ENCODE results near the gene CAPN1. TPM values are rescaled to one million over a fixed set of nuclear protein-coding genes. Genes with fewer than 3 reads are reported as not detected.
A peak's percentile ranks its signal among the peaks of the same experiment; 100 is the strongest.

Gene CAPN1
- total RNA-seq, 2 experiments from 2014 or later: 80.3 to 83.2 TPM

DNA sequence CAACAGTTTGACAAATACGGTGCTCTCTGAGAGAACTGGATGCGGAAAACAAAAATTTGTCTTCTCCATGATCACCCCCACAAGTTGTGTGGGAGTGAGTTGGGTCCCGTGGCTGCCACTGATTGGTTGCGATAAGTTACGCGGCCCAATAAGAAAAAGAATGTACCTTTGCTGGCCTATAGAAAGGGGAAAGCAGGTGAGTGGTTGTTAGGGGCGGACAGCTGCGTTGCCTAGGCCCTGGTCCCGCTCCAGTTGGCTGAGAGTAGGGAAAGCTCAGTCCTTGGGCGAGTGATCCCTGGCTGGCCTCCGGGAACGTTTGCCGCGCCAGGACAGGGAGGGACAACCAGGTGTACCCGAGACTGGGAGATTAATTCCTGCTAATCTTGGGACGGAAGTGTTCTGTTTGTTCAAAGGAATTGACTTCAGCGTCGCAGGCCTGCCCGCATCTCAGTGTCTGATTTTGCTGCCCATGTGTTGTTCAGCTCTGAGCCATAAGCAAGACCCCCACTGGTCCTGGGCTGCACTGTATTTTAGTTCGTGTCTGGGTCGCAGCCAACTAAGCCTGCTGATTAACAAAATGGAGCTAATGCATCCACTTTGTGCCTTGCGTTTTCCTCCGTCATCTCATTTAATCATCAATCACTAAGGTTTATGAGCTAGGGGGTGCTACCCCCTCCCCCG is 46.6 kb upstream of the CAPN1 start:
- DNase-seq (peak in 13 of 14 experiments; percentile 70 to 96 (median 75)), ATAC-seq (ENCODE audit: poor library complexity) (peak; percentile 88)
- peak overlapping the region; percentile 83 for H3K4me3 ChIP-seq (ENCODE audit: low read length)
- Mint-ChIP-seq H3K4me3 (peak overlapping the region; percentile 99), H3K4me1 (ENCODE audit: low read depth) (peaks cover 45% of the 10 kb centered on the region), H3K9me3 (no peaks in the 10 kb centered on the region), H3K27me3 (no peaks in the 10 kb centered on the region), H3K27ac (peak overlapping the region; percentile 100), H3K36me3 (ENCODE audit: low read depth) (peaks cover 51% of the 10 kb centered on the region)
- ChIA-PET CTCF (interaction anchor here (1.4 to 2.3 kb wide), 5 partner anchors 18 to 121 kb away, joined by 3 to 11 read pairs (median 5); partner anchors contain the start of genes ARL2, TM7SF2 and ZNHIT2), POLR2A (interaction anchor here (0.6 to 4.4 kb wide), 43 partner anchors 10 to 1154 kb away, joined by 3 to 136 read pairs (median 6); partner anchors contain the start of genes ARL2, CAPN1, CDC42EP2 and CDCA5)
- no peaks in the 10 kb centered on the region for H3K9me3 ChIP-seq (ENCODE audit: control insufficient read depth in 1 of 2, insufficient read depth in 1 of 2, low read length in 2 of 2)
- TF ChIP-seq, protein P1, sequence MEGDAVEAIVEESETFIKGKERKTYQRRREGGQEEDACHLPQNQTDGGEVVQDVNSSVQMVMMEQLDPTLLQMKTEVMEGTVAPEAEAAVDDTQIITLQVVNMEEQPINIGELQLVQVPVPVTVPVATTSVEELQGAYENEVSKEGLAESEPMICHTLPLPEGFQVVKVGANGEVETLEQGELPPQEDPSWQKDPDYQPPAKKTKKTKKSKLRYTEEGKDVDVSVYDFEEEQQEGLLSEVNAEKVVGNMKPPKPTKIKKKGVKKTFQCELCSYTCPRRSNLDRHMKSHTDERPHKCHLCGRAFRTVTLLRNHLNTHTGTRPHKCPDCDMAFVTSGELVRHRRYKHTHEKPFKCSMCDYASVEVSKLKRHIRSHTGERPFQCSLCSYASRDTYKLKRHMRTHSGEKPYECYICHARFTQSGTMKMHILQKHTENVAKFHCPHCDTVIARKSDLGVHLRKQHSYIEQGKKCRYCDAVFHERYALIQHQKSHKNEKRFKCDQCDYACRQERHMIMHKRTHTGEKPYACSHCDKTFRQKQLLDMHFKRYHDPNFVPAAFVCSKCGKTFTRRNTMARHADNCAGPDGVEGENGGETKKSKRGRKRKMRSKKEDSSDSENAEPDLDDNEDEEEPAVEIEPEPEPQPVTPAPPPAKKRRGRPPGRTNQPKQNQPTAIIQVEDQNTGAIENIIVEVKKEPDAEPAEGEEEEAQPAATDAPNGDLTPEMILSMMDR (IDR thresholded peaks at IDR 0.05): no peak
- intact Hi-C loops (cut with DNase I, micrococcal nuclease): loop anchor here (1.0 to 5.0 kb wide), 4 partner anchors 18 to 218 kb away; partner anchors contain the start of genes ATG2A (in 1 of the 2), CAPN1 (in 1 of the 2), VPS51 (in 1 of the 2) and ZNHIT2 (in 1 of the 2)
- no peaks in the 10 kb centered on the region for H3K27me3 ChIP-seq (ENCODE audit: control insufficient read depth in 1 of 2, insufficient read depth in 2 of 2, low read length in 2 of 2)
- H3K36me3 ChIP-seq (ENCODE audit: insufficient read depth, low read length): peaks cover 31% of the 10 kb centered on the region
- peak overlapping the region; percentile 96 to 99 for H3K27ac ChIP-seq (ENCODE audit: low read depth in 1 of 2, low read length in 2 of 2)
- peaks cover 47% of the 10 kb centered on the region for H3K4me1 ChIP-seq (ENCODE audit: insufficient read depth, low read length)

DNA sequence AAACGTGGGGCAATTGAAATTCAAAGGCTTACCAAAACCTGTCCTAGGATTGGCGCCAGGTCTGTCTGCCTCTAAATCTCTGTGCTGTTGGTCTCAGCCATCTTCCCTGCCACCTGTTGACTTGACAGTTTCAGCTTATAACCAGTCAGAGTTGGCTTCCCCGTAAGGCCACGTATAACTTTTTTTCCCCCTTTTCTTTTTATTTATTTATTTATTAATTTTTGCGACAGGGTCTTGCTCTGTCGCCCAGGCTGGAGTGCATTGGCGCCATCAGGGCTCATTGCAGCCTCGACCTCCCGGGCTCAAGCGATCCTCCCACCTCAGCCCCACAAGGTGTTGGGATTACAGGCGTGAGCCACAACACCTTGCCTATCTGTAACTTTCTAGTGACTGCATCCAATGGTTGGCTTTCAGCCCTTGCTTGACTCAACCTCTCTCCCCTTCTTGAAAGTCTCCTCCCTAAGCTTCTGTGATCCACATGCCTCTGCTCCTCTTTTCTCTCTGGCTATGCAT is 46.0 kb upstream of the CAPN1 start:
- peaks cover 45% of the 10 kb centered on the region for H3K4me1 Mint-ChIP-seq (ENCODE audit: low read depth)

More for the DNA sequence above, 46.0 kb upstream of the CAPN1 start:
- intact Hi-C loops (cut with DNase I, micrococcal nuclease): loop anchor here (2.0 to 5.0 kb wide), 2 partner anchors 19 to 47 kb away; partner anchors contain the start of genes CAPN1 (in 1 of the 2) and ZNHIT2 (in 1 of the 2)
- Mint-ChIP-seq H3K27ac (peak overlapping the region; percentile 100), H3K27me3 (no peaks in the 10 kb centered on the region), H3K9me3 (no peaks in the 10 kb centered on the region), H3K4me3 (peak overlapping the region; percentile 99), H3K36me3 (ENCODE audit: low read depth) (peaks cover 46% of the 10 kb centered on the region)
- Histone ChIP-seq H3K27me3 (ENCODE audit: control insufficient read depth in 1 of 2, insufficient read depth in 2 of 2, low read length in 2 of 2) (no peaks in the 10 kb centered on the region), H3K4me3 (ENCODE audit: low read length) (peak overlapping the region; percentile 83), H3K4me1 (ENCODE audit: insufficient read depth, low read length) (peaks cover 47% of the 10 kb centered on the region), H3K9me3 (ENCODE audit: control insufficient read depth in 1 of 2, insufficient read depth in 1 of 2, low read length in 2 of 2) (no peaks in the 10 kb centered on the region), H3K27ac (ENCODE audit: low read depth in 1 of 2, low read length in 2 of 2) (peak overlapping the region; percentile 96 to 99), H3K36me3 (ENCODE audit: insufficient read depth, low read length) (peaks cover 25% of the 10 kb centered on the region)
- DNase-seq: peak in 1 of 14 experiments; percentile 25
- CTCF ChIA-PET: interaction anchor here (1.1 to 2.3 kb wide), 6 partner anchors 14 to 122 kb away, joined by 3 to 11 read pairs (median 4); partner anchors contain the start of genes ARL2, FAU, MRPL49 and TM7SF2
- TF ChIP-seq, protein P1 (IDR thresholded peaks at IDR 0.05): no peak
- POLR2A ChIA-PET: interaction anchor here (0.7 to 4.4 kb wide), 39 partner anchors 9 to 738 kb away, joined by 3 to 136 read pairs (median 6); partner anchors contain the start of genes ARL2, CAPN1, CDC42EP2 and CDCA5
- ATAC-seq (ENCODE audit: poor library complexity): no peak
